Muscle of leg (tissue), 11 donors: ENCODE data around the gene VWCE. TPM values are rescaled to one million over a fixed set of nuclear protein-coding genes. Genes with fewer than 3 reads are reported as not detected.

Source experiments
- DNase-seq: peaks from one replicate; pipeline ENCODE4 v3.0.0; 2013
- H3K27ac ChIP-seq: one replicate; pipeline ENCODE4 v1.5.1; 2013; ENCODE audit warnings: mild to moderate bottlenecking, low read length, control low read depth
- H3K27me3 ChIP-seq: one replicate; pipeline ENCODE4 v1.6.1; 2013; ENCODE audit warnings: low read length; ENCODE audit not compliant: control insufficient read depth, insufficient read depth
- H3K36me3 ChIP-seq: one replicate; pipeline ENCODE4 v1.6.1; 2013; ENCODE audit warnings: low read length; ENCODE audit not compliant: control insufficient read depth, insufficient read depth
- H3K4me1 ChIP-seq: one replicate; pipeline ENCODE4 v1.6.1; 2013; ENCODE audit warnings: low read length; ENCODE audit not compliant: control insufficient read depth, insufficient read depth
- H3K4me3 ChIP-seq: one replicate; pipeline ENCODE4 v1.5.1; 2013; ENCODE audit warnings: low read length, control low read depth
- H3K9me3 ChIP-seq: replicated peaks from 2 replicates; pipeline ENCODE4 v1.6.1; 2013; ENCODE audit warnings: low read depth, low read length; ENCODE audit not compliant: control insufficient read depth
- WGBS: methylation state at CpG from one replicate; pipeline ENCODE4 v1.1.5; 2013; ENCODE audit warnings: missing lambda C conversion rate; ENCODE audit not compliant: insufficient coverage; 5-methylcytosine and 5-hydroxymethylcytosine counted together
- polyA plus RNA-seq, 8 donors: library from polyadenylated mRNA; unstranded; fragments of 120-200 nt; gene quantifications; one replicate each; pipeline versions ENCODE4 v1.2.1 to v1.2.3, GENCODE V29; 2013; ENCODE audit warnings: inconsistent platforms in 1 of 8, low replicate concordance in 1 of 8; ENCODE audit not compliant: insufficient read length in 8 of 8, insufficient read depth in 1 of 8
- total RNA-seq: library from RNA; stranded (reverse); fragments of 120-200 nt; gene quantifications from one replicate; pipeline ENCODE4 v1.2.4, GENCODE V29; 2013

Gene VWCE
- total and polyA plus RNA-seq, 9 donors = 3.3 to 10.2 (median 5.0) TPM

- Histone ChIP-seq H3K9me3 (no peaks in the 10 kb centered on the region), H3K27ac (no peak overlapping the region), H3K4me1 (no peaks in the 10 kb centered on the region), H3K4me3 (no peak overlapping the region), H3K27me3 (no peaks in the 10 kb centered on the region), H3K36me3 (peaks cover 91% of the 10 kb centered on the region)
- 92% methylated on average over 6 of the region's 9 CpGs for WGBS
- no peak for DNase-seq
Measured at GRCh38 chr11:61303725-61304124, 8.6 kb upstream of the VWCE start.

- Histone ChIP-seq H3K4me3 (no peak overlapping the region), H3K9me3 (no peaks in the 10 kb centered on the region), H3K4me1 (peaks cover 5% of the 10 kb centered on the region), H3K27ac (no peak overlapping the region), H3K27me3 (no peaks in the 10 kb centered on the region), H3K36me3 (peaks cover 85% of the 10 kb centered on the region)
- WGBS = 98% methylated on average over 8 of the region's 13 CpGs
- DNase-seq = no peak
Measured at GRCh38 chr11:61302550-61302949, 7.4 kb upstream of the VWCE start.

GRCh38 chr11:61298663-61299244 lies 3.6 kb upstream of the VWCE start:
- Histone ChIP-seq H3K4me1 (peaks cover 23% of the 10 kb centered on the region), H3K27ac (no peak overlapping the region), H3K9me3 (no peaks in the 10 kb centered on the region), H3K4me3 (no peak overlapping the region), H3K27me3 (peaks cover 11% of the 10 kb centered on the region), H3K36me3 (peaks cover 56% of the 10 kb centered on the region)
- no peak for DNase-seq
- 67% methylated on average over 1 of the region's 4 CpGs for WGBS

GRCh38 chr11:61297746-61298145 lies 2.6 kb upstream of the VWCE start:
- Histone ChIP-seq H3K27me3 (peaks cover 16% of the 10 kb centered on the region), H3K36me3 (peaks cover 46% of the 10 kb centered on the region), H3K4me1 (peaks cover 28% of the 10 kb centered on the region), H3K4me3 (no peak overlapping the region), H3K9me3 (no peaks in the 10 kb centered on the region), H3K27ac (no peak overlapping the region)
- 20% methylated on average over 1 of the region's 5 CpGs for WGBS
- peak; percentile 87 for DNase-seq

- peaks cover 16% of the 10 kb centered on the region for H3K27me3 ChIP-seq
- H3K27ac ChIP-seq = no peak overlapping the region
- no peak for DNase-seq
- no CpG with 5 or more reads among the region's 1 CpG for WGBS
- no peaks in the 10 kb centered on the region for H3K9me3 ChIP-seq
- H3K4me1 ChIP-seq = peaks cover 28% of the 10 kb centered on the region
- no peak overlapping the region for H3K4me3 ChIP-seq
- H3K36me3 ChIP-seq = peaks cover 42% of the 10 kb centered on the region
Measured at GRCh38 chr11:61297341-61297740, 2.2 kb upstream of the VWCE start.

GRCh38 chr11:61295596-61295926 lies 445 bp upstream of the VWCE start:
- DNase-seq = peak; percentile 35
- Histone ChIP-seq H3K27ac (peak overlapping the region; percentile 71), H3K4me1 (peaks cover 28% of the 10 kb centered on the region), H3K36me3 (peaks cover 28% of the 10 kb centered on the region), H3K9me3 (no peaks in the 10 kb centered on the region), H3K4me3 (peak overlapping the region; percentile 68), H3K27me3 (peaks cover 16% of the 10 kb centered on the region)
- 37% methylated on average over 7 of the region's 12 CpGs for WGBS

- peak overlapping the region; percentile 68 for H3K4me3 ChIP-seq
- DNase-seq = peak; percentile 84
- no peaks in the 10 kb centered on the region for H3K9me3 ChIP-seq
- H3K27ac ChIP-seq = peak overlapping the region; percentile 84
- under 1% methylated on average over 60 of the region's 60 CpGs for WGBS
- H3K36me3 ChIP-seq = peaks cover 14% of the 10 kb centered on the region
- H3K27me3 ChIP-seq = peaks cover 16% of the 10 kb centered on the region
- H3K4me1 ChIP-seq = peaks cover 28% of the 10 kb centered on the region
Measured at GRCh38 chr11:61293867-61294716, 1.0 kb downstream of the VWCE start.

GRCh38 chr11:61292356-61292755 lies 2.8 kb downstream of the VWCE start:
- DNase-seq = no peak
- peaks cover 5% of the 10 kb centered on the region for H3K36me3 ChIP-seq
- WGBS = no CpG with 5 or more reads among the region's 2 CpGs
- H3K27me3 ChIP-seq = peaks cover 16% of the 10 kb centered on the region
- peaks cover 22% of the 10 kb centered on the region for H3K4me1 ChIP-seq
- no peak overlapping the region for H3K27ac ChIP-seq
- no peak overlapping the region for H3K4me3 ChIP-seq
- H3K9me3 ChIP-seq = no peaks in the 10 kb centered on the region

GRCh38 chr11:61290905-61291690 lies 4.0 kb downstream of the VWCE start:
- H3K27ac ChIP-seq = no peak overlapping the region
- H3K9me3 ChIP-seq = no peaks in the 10 kb centered on the region
- peaks cover 16% of the 10 kb centered on the region for H3K27me3 ChIP-seq
- DNase-seq = no peak
- 93% methylated on average over 8 of the region's 12 CpGs for WGBS
- H3K36me3 ChIP-seq = peaks cover 4% of the 10 kb centered on the region
- H3K4me1 ChIP-seq = peaks cover 21% of the 10 kb centered on the region
- H3K4me3 ChIP-seq = no peak overlapping the region

- Histone ChIP-seq H3K27ac (no peak overlapping the region), H3K27me3 (no peaks in the 10 kb centered on the region), H3K4me1 (no peaks in the 10 kb centered on the region), H3K9me3 (no peaks in the 10 kb centered on the region), H3K36me3 (peaks cover 9% of the 10 kb centered on the region), H3K4me3 (no peak overlapping the region)
- no peak for DNase-seq
- 92% methylated on average over 11 of the region's 14 CpGs for WGBS
Measured at GRCh38 chr11:61287338-61287977, 7.7 kb downstream of the VWCE start.
